Measurements from ENCODE around the gene PACRGL.

Gene PACRGL

GRCh38 chr4:20675786-20676185 lies 24.5 kb upstream of the PACRGL start:
- Histone ChIP-seq H3K36me3 (replicated peaks; ENCODE audit: insufficient read depth, low read length) (no peaks in the 10 kb centered on the region), H3K4me3 (ENCODE audit: low read length) (no peak overlapping the region), H3K4me1 (ENCODE audit: low read length) (no peaks in the 10 kb centered on the region), H3K9me3 (replicated peaks; ENCODE audit: insufficient read depth, low read length) (no peaks in the 10 kb centered on the region), H3K79me2 (ENCODE audit: low read length) (no peaks in the 10 kb centered on the region), H4K20me1 (ENCODE audit: insufficient read depth, low read length) (no peaks in the 10 kb centered on the region), H3K4me2 (ENCODE audit: low read depth, low read length) (no peak overlapping the region), H3K9ac (ENCODE audit: low read length) (no peak overlapping the region), H2AFZ (ENCODE audit: low read length) (no peak overlapping the region), H3K9me2 (replicated peaks; ENCODE audit: insufficient read depth, low read length) (no peaks in the 10 kb centered on the region), H3K27me3 (replicated peaks; ENCODE audit: insufficient read depth, low read length) (no peaks in the 10 kb centered on the region), H3F3A (ENCODE audit: insufficient read depth, low read length) (no peaks in the 10 kb centered on the region), H3K27ac (ENCODE audit: low read length) (no peak overlapping the region)
- TF ChIP-seq EZH2 (optimal IDR thresholded peaks at IDR 0.05; ENCODE audit: low read depth, low read length) (no peak), EZH2phosphoT487 (IDR thresholded peaks at IDR 0.05; ENCODE audit: low read length) (no peak), CTCF (IDR thresholded peaks at IDR 0.05; ENCODE audit: low read length) (no peak)
- DNase-seq = no peak

- Histone ChIP-seq H3K4me1 (ENCODE audit: low read length) (no peaks in the 10 kb centered on the region), H2AFZ (ENCODE audit: low read length) (no peak overlapping the region), H3K9me2 (replicated peaks; ENCODE audit: insufficient read depth, low read length) (no peaks in the 10 kb centered on the region), H3K9ac (ENCODE audit: low read length) (no peak overlapping the region), H3F3A (ENCODE audit: insufficient read depth, low read length) (no peaks in the 10 kb centered on the region), H3K36me3 (replicated peaks; ENCODE audit: insufficient read depth, low read length) (no peaks in the 10 kb centered on the region), H3K27ac (ENCODE audit: low read length) (no peak overlapping the region), H3K4me3 (ENCODE audit: low read length) (no peak overlapping the region), H3K79me2 (ENCODE audit: low read length) (no peaks in the 10 kb centered on the region), H4K20me1 (ENCODE audit: insufficient read depth, low read length) (no peaks in the 10 kb centered on the region), H3K27me3 (replicated peaks; ENCODE audit: insufficient read depth, low read length) (no peaks in the 10 kb centered on the region), H3K9me3 (replicated peaks; ENCODE audit: insufficient read depth, low read length) (no peaks in the 10 kb centered on the region), H3K4me2 (ENCODE audit: low read depth, low read length) (no peak overlapping the region)
- no peak for DNase-seq
- TF ChIP-seq EZH2 (optimal IDR thresholded peaks at IDR 0.05; ENCODE audit: low read depth, low read length) = no peak
- TF ChIP-seq CTCF (IDR thresholded peaks at IDR 0.05; ENCODE audit: low read length) = no peak
- no peak for TF ChIP-seq EZH2phosphoT487 (IDR thresholded peaks at IDR 0.05; ENCODE audit: low read length)
These were observed 23.6 kb upstream of the PACRGL start for GRCh38 chr4:20676501-20677197.

DNA sequence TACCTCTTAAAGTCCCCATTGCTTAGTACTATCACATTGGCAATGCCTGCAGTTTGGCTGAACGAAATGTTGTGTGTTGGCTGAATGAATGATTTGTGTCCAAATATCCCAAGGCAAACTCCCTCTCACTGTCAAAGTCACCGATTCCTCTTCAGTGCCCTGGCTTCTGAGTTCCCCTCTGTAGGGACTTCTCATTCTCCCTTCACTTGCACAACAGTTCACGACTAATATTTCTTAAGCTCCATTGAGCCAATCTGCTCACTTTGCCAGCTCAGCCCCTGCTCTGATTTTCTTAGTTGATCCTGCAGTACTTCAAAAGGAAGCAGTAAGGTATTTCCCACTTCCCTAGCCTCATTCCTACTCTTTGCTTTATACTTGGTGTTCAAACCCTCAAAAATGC lies 21.9 kb upstream of the PACRGL start:
- H3K36me3 ChIP-seq (replicated peaks; ENCODE audit: insufficient read depth, low read length) = no peaks in the 10 kb centered on the region
- H3K9ac ChIP-seq (ENCODE audit: low read length) = no peak overlapping the region
- H3K9me2 ChIP-seq (replicated peaks; ENCODE audit: insufficient read depth, low read length) = no peaks in the 10 kb centered on the region
- no peaks in the 10 kb centered on the region for H3K79me2 ChIP-seq (ENCODE audit: low read length)
- no peak overlapping the region for H3K4me3 ChIP-seq (ENCODE audit: low read length)
- H3K27me3 ChIP-seq (replicated peaks; ENCODE audit: insufficient read depth, low read length) = no peaks in the 10 kb centered on the region
- no peaks in the 10 kb centered on the region for H3F3A ChIP-seq (ENCODE audit: insufficient read depth, low read length)
- TF ChIP-seq EZH2phosphoT487 (IDR thresholded peaks at IDR 0.05; ENCODE audit: low read length) = no peak
- no peak for TF ChIP-seq EZH2 (optimal IDR thresholded peaks at IDR 0.05; ENCODE audit: low read depth, low read length)
- no peak for TF ChIP-seq CTCF (IDR thresholded peaks at IDR 0.05; ENCODE audit: low read length)
- no peak overlapping the region for H2AFZ ChIP-seq (ENCODE audit: low read length)
- no peaks in the 10 kb centered on the region for H4K20me1 ChIP-seq (ENCODE audit: insufficient read depth, low read length)
- H3K4me1 ChIP-seq (ENCODE audit: low read length) = no peaks in the 10 kb centered on the region
- H3K27ac ChIP-seq (ENCODE audit: low read length) = no peak overlapping the region
- H3K4me2 ChIP-seq (ENCODE audit: low read depth, low read length) = no peak overlapping the region
- no peaks in the 10 kb centered on the region for H3K9me3 ChIP-seq (replicated peaks; ENCODE audit: insufficient read depth, low read length)
- DNase-seq = no peak
